Thoracic aorta (tissue), 2 donors: Measurements from ENCODE around the gene PTPRN2. TPM values are rescaled to one million over a fixed set of nuclear protein-coding genes. Genes with fewer than 3 reads are reported as not detected.

Source experiments
- ATAC-seq: fragments of 150-250 bp; one replicate; pipeline ENCODE4 v1.8.0; 2017; ENCODE audit warnings: low read depth; ENCODE audit not compliant: insufficient number of reproducible peaks, low FRiP score
- DNase-seq: peaks from one replicate; pipeline ENCODE4 v3.0.0-alpha.2; 2020; ENCODE audit warnings: low spot score
- H3K27ac ChIP-seq, 2 donors: fragments of 200-600 bp; sonication (generic); 1 replicate in 1 of 2; 2 replicates in 1 of 2; pipeline ENCODE4 v1.5.1; 2016; ENCODE audit warnings: mild to moderate bottlenecking in 2 of 2, moderate library complexity in 2 of 2
- H3K27me3 ChIP-seq: fragments of 200-600 bp; sonication (generic); replicated peaks from 2 replicates; pipeline ENCODE4 v1.6.0; 2016; ENCODE audit warnings: mild to moderate bottlenecking; ENCODE audit not compliant: insufficient read depth
- H3K36me3 ChIP-seq: fragments of 200-600 bp; sonication (generic); one replicate; pipeline ENCODE4 v1.5.1; 2016
- H3K4me1 ChIP-seq, 2 donors: fragments of 200-600 bp; sonication (generic); 1 replicate in 1 of 2; 2 replicates in 1 of 2; pipeline versions ENCODE4 v1.5.1 to v1.6.0; 2016; ENCODE audit warnings: low read depth in 2 of 2, mild to moderate bottlenecking in 1 of 2; ENCODE audit not compliant: control insufficient read depth in 1 of 2
- H3K4me3 ChIP-seq: fragments of 200-600 bp; sonication (generic); 2 replicates; pipeline ENCODE4 v1.5.1; 2016; ENCODE audit warnings: mild to moderate bottlenecking
- H3K9me3 ChIP-seq: fragments of 200-600 bp; sonication (generic); 2 replicates; pipeline ENCODE4 v1.5.1; 2016
- total RNA-seq, 2 donors: library from RNA; depleted of rRNA; stranded (reverse); fragments of >200 nt; gene quantifications; one replicate each; pipeline versions ENCODE4 v1.1.0 to v1.2.3, GENCODE V29; 2016
- TF ChIP-seq, protein P1 (sequence below): fragments of 200-600 bp; sonication (generic); IDR thresholded peaks from one replicate; pipeline ENCODE4 v1.5.1; 2019; ENCODE audit warnings: antibody characterized with exemption

PTPRN2 gene
- total RNA-seq, 2 donors from 2014 or later, result 2.2 to 3.1 TPM

DNA sequence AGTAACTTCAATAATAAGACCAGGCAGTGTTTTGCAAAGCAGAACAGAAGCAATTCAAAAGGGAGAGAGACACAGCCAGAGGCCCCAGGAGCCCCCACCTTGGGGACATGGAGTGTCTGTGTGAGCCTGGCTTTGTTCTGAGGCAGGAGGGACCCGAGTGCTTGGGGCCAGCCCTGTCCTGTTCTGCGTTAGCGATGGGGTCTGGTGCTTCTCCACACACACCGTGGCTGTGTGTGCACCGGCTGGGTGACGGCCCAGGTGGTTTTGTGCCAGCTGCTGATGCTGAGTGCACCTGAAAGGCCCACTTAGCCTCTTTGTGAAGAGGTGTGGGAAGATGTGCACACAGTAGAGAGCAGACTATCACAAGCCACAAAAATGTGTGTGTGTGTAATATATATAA, 781.9 kb downstream of the PTPRN2 start:
- Histone ChIP-seq H3K27ac (no peak overlapping the region), H3K4me3 (no peak overlapping the region), H3K4me1 (no peaks in the 10 kb centered on the region), H3K27me3 (no peaks in the 10 kb centered on the region), H3K36me3 (no peaks in the 10 kb centered on the region), H3K9me3 (no peaks in the 10 kb centered on the region)
- no peak for DNase-seq
- TF ChIP-seq, protein P1, sequence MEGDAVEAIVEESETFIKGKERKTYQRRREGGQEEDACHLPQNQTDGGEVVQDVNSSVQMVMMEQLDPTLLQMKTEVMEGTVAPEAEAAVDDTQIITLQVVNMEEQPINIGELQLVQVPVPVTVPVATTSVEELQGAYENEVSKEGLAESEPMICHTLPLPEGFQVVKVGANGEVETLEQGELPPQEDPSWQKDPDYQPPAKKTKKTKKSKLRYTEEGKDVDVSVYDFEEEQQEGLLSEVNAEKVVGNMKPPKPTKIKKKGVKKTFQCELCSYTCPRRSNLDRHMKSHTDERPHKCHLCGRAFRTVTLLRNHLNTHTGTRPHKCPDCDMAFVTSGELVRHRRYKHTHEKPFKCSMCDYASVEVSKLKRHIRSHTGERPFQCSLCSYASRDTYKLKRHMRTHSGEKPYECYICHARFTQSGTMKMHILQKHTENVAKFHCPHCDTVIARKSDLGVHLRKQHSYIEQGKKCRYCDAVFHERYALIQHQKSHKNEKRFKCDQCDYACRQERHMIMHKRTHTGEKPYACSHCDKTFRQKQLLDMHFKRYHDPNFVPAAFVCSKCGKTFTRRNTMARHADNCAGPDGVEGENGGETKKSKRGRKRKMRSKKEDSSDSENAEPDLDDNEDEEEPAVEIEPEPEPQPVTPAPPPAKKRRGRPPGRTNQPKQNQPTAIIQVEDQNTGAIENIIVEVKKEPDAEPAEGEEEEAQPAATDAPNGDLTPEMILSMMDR, result no peak
- no peak for ATAC-seq

DNA sequence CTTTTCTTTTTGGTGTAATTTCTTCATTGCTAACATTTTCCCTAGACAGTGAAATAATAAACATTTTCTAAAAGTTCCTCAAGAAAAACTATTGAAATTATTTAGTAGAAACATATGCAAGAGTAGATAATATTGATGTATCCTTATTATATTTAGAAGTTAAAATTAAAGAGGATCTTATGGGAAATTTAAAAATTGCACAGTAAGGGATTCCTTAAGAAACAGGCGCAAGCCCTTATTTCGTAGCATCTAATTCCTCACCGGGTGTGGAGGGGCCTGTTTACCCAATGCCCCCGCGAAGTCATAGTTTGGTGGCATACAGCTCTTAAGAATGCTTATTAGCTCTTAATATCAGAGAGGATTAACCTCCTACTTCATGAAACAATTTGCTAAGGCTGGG, 783.7 kb downstream of the PTPRN2 start:
- DNase-seq (no peak), ATAC-seq (no peak)
- H3K4me1 ChIP-seq, result no peaks in the 10 kb centered on the region
- H3K36me3 ChIP-seq, result no peaks in the 10 kb centered on the region
- TF ChIP-seq, protein P1, result no peak
- H3K4me3 ChIP-seq, result no peak overlapping the region
- H3K27me3 ChIP-seq, result no peaks in the 10 kb centered on the region
- no peaks in the 10 kb centered on the region for H3K9me3 ChIP-seq
- H3K27ac ChIP-seq, result no peak overlapping the region

DNA sequence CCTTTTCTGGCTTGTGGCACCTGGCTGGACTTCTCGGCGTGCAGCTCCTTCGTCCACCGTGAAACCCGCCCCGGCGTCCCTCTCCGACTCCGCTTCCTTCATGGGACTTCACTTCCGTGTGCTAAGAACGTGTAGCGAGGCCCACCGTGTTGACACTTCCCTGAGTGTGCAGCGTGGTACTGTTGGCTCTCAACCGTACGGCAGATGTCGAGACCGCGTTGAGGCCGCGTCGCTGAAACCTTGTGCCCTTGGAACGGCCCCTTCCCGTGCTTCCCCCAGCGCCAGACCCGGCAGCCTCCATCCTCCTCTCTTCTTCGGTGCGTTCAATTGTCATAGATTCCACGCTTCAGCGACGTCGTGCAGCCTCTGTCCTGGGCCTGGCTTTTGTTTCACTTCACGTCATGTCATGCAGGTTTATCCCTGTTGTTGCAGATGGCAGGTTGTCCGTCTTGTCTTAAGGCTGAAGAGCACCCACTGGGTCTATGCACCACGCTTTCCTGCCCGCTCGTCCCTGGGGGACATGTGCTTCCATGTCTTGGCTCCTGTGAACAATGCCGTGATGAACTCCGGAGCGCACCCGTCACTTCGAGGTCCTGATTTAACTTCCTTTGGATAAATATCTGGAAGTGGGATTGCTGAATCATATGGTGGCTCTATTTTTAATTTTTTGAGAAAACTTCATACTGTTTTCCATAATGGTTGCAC, 785.5 kb downstream of the PTPRN2 start:
- no peaks in the 10 kb centered on the region for H3K36me3 ChIP-seq
- TF ChIP-seq, protein P1, result no peak
- DNase-seq (no peak), ATAC-seq (no peak)
- no peaks in the 10 kb centered on the region for H3K27me3 ChIP-seq
- no peaks in the 10 kb centered on the region for H3K9me3 ChIP-seq
- no peak overlapping the region for H3K27ac ChIP-seq
- H3K4me3 ChIP-seq, result no peak overlapping the region
- H3K4me1 ChIP-seq, result no peaks in the 10 kb centered on the region

GRCh38 chr7:157801113-157801512, 786.5 kb downstream of the PTPRN2 start:
- ATAC-seq, result no peak
- no peaks in the 10 kb centered on the region for H3K27me3 ChIP-seq
- H3K27ac ChIP-seq, result no peak overlapping the region
- no peaks in the 10 kb centered on the region for H3K36me3 ChIP-seq
- TF ChIP-seq, protein P1, result no peak
- H3K4me1 ChIP-seq, result no peaks in the 10 kb centered on the region
- H3K4me3 ChIP-seq, result no peak overlapping the region
- H3K9me3 ChIP-seq, result no peaks in the 10 kb centered on the region
- no peak for DNase-seq

DNA sequence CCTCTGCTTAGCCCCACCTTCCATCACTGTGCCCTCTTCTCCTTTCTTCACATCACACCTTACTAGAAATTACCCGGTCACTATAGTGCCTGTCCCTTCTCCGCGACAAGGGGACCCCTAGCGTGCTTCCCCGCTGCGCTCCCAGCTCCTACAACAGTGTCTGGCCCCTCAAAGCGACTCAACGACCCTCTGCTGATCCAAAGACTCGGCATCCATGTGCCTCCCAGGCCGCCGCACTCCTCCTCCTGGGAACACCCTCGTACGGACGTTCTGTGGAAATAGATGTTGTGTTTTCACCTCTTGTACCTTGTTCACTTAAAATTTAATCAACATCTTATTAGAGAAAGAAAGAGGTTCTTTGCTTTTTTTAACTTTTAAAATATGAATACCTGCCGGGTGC, 787.3 kb downstream of the PTPRN2 start:
- H3K27me3 ChIP-seq, result no peaks in the 10 kb centered on the region
- no peaks in the 10 kb centered on the region for H3K9me3 ChIP-seq
- no peak for ATAC-seq
- no peaks in the 10 kb centered on the region for H3K4me1 ChIP-seq
- DNase-seq, result no peak
- no peak overlapping the region for H3K4me3 ChIP-seq
- H3K36me3 ChIP-seq, result no peaks in the 10 kb centered on the region
- TF ChIP-seq, protein P1, result no peak
- no peak overlapping the region for H3K27ac ChIP-seq
